GM12878 (cell line): Measurements from ENCODE around the gene NUB1. TPM values are rescaled to one million over a fixed set of nuclear protein-coding genes. Genes with fewer than 3 reads are reported as not detected.

ENCODE experiments used
- ATAC-seq: fragments of 200-7000 bp; cut with Tn5 transposase; 3 replicates; pipeline ENCODE4 v1.9.1; 2020; ENCODE audit warnings: mild to moderate bottlenecking, moderate library complexity
- BruUV-seq: library from RNA; stranded (reverse); fragments of 400-500 nt; replicated peaks from 2 replicates; lab custom pipeline; 2021; lab: Mats Ljungman, UMichigan
- CTCF ChIA-PET: fragments of 300-600 bp; sonication (Branson Sonifier 250); formaldehyde crosslinking; extraction: SDS; loops from one replicate; lab custom pipeline; 2021; ENCODE audit warnings: inconsistent platforms; lab: Yijun Ruan, JAX
- POLR2A ChIA-PET: fragments of 350-600 bp; formaldehyde crosslinking; extraction: SDS; loops from one replicate; lab custom pipeline; 2021; ENCODE audit warnings: inconsistent platforms; lab: Charles Lee
- RAD21 ChIA-PET: fragments of 300-600 bp; sonication (Branson Sonifier 250); formaldehyde crosslinking; loops from one replicate; lab custom pipeline; 2023; ENCODE audit warnings: antibody characterized with exemption; ENCODE audit not compliant: unreplicated experiment; lab: Charles Lee
- SMC1A ChIA-PET: fragments of 300-600 bp; sonication (Branson Sonifier 250); formaldehyde crosslinking; loops from one replicate; lab custom pipeline; 2023; ENCODE audit not compliant: unreplicated experiment, uncharacterized antibody; lab: Charles Lee
- DNase-seq: peaks from one replicate; pipeline ENCODE4 v3.0.0-alpha.2; 2011; ENCODE audit warnings: low read depth, low spot score
- FAIRE-seq: peaks from 3 replicates; lab custom pipeline; 2011; peaks lifted over from hg19 to GRCh38; lab: Jason Lieb, UNC
- H2AFZ ChIP-seq: 2 replicates; pipeline ENCODE4 v1.6.0; 2011; ENCODE audit warnings: low read depth, low read length, control low read depth; ENCODE audit not compliant: control insufficient read depth
- H3K27ac ChIP-seq: 2 replicates; pipeline ENCODE4 v1.5.1; 2011; ENCODE audit warnings: control low read depth; ENCODE audit not compliant: control insufficient read depth, insufficient read depth
- H3K27me3 ChIP-seq, 2 experiments: replicated peaks in 1 of 2; 2 replicates each; pipeline versions ENCODE4 v1.6.0 to v1.6.1; 2011; ENCODE audit warnings: low read length in 1 of 2; ENCODE audit not compliant: control insufficient read depth in 2 of 2, insufficient read depth in 2 of 2
- H3K36me3 ChIP-seq, 2 experiments: 2 replicates each; pipeline ENCODE4 v1.5.1; 2011; ENCODE audit warnings: low read length in 1 of 2; ENCODE audit not compliant: control insufficient read depth in 2 of 2, insufficient read depth in 2 of 2
- H3K4me1 ChIP-seq: 2 replicates; pipeline ENCODE4 v1.6.1; 2011; ENCODE audit warnings: mild to moderate bottlenecking, low read length, moderate library complexity, mixed read lengths; ENCODE audit not compliant: control insufficient read depth, insufficient read depth
- H3K4me2 ChIP-seq: 2 replicates; pipeline ENCODE4 v1.6.0; 2011; ENCODE audit warnings: control low read depth; ENCODE audit not compliant: control insufficient read depth, insufficient read depth
- H3K4me3 ChIP-seq: fragments of 200-600 bp; sonication (generic); 2 replicates; pipeline ENCODE4 v1.5.1; 2016
- H3K79me2 ChIP-seq: 2 replicates; pipeline ENCODE4 v1.6.0; 2011; ENCODE audit warnings: low read length; ENCODE audit not compliant: control insufficient read depth, insufficient read depth
- H3K9ac ChIP-seq: 2 replicates; pipeline ENCODE4 v1.8.0; 2011; ENCODE audit warnings: low read length, control low read depth, mixed read lengths; ENCODE audit not compliant: control insufficient read depth, insufficient read depth
- H3K9me3 ChIP-seq: replicated peaks from 3 replicates; pipeline ENCODE4 v1.5.1; 2011; ENCODE audit warnings: mild to moderate bottlenecking, low read length; ENCODE audit not compliant: control insufficient read depth, insufficient read depth
- H4K20me1 ChIP-seq: 2 replicates; pipeline ENCODE4 v1.6.0; 2011; ENCODE audit not compliant: control insufficient read depth, insufficient read depth
- ASH2L ChIP-seq: fragments of 300-600, 200-600 bp; sonication (generic); IDR thresholded peaks from 2 replicates; pipeline ENCODE4 v1.6.1; 2017; ENCODE audit warnings: low read depth, mild to moderate bottlenecking, borderline replicate concordance
- CHD2 ChIP-seq: IDR thresholded peaks from 2 replicates; pipeline ENCODE4 v1.6.1; 2011; ENCODE audit warnings: low read depth, low read length, improper control_type of control experiment, borderline replicate concordance
- DPF2 ChIP-seq: fragments of 450-650 bp; IDR thresholded peaks from 2 replicates; pipeline ENCODE4 v1.6.1; 2017; ENCODE audit warnings: mild to moderate bottlenecking
- E2F4 ChIP-seq: IDR thresholded peaks from 2 replicates; pipeline ENCODE4 v1.6.1; 2012; ENCODE audit warnings: low read depth, low read length, improper control_type of control experiment
- FOXK2 ChIP-seq: fragments of 450-650 bp; IDR thresholded peaks from 2 replicates; pipeline ENCODE4 v1.6.1; 2017; ENCODE audit warnings: mild to moderate bottlenecking, moderate library complexity
- IKZF1 ChIP-seq: fragments of 450-650 bp; conservative IDR thresholded peaks from 2 replicates; pipeline ENCODE4 v1.6.1; 2017; ENCODE audit warnings: antibody characterized with exemption, mild to moderate bottlenecking
- IRF5 ChIP-seq: fragments of 450-650 bp; IDR thresholded peaks from 2 replicates; pipeline ENCODE4 v1.6.1; 2017; ENCODE audit warnings: borderline replicate concordance
- JUNB ChIP-seq: IDR thresholded peaks from 2 replicates; pipeline ENCODE4 v1.6.1; 2016; ENCODE audit warnings: antibody characterized with exemption, mild to moderate bottlenecking
- KLF5 ChIP-seq: fragments of 450-650 bp; IDR thresholded peaks from 2 replicates; pipeline ENCODE4 v1.6.1; 2014; ENCODE audit warnings: mild to moderate bottlenecking; ENCODE audit not compliant: partially characterized antibody
- NBN ChIP-seq: fragments of 450-650 bp; IDR thresholded peaks from 2 replicates; pipeline ENCODE4 v1.6.1; 2016
- NR2F1 ChIP-seq: fragments of 450-650 bp; conservative IDR thresholded peaks from 2 replicates; pipeline ENCODE4 v1.6.1; 2017; ENCODE audit warnings: mild to moderate bottlenecking
- NRF1 ChIP-seq: conservative IDR thresholded peaks from 2 replicates; pipeline ENCODE4 v1.6.1; 2011; ENCODE audit warnings: mild to moderate bottlenecking, low read depth, low read length, improper control_type of control experiment
- POLR2A ChIP-seq: IDR thresholded peaks from 2 replicates; pipeline ENCODE4 v1.6.1; 2011; ENCODE audit warnings: low read depth, mild to moderate bottlenecking, low read length
- RELA ChIP-seq: fragments of 450-650 bp; IDR thresholded peaks from 2 replicates; pipeline ENCODE4 v1.8.0; 2014; ENCODE audit warnings: borderline replicate concordance; ENCODE audit not compliant: partially characterized antibody
- RUNX3 ChIP-seq: IDR thresholded peaks from 2 replicates; pipeline ENCODE4 v1.6.1; 2012; ENCODE audit warnings: low read length, inconsistent platforms
- TCF7 ChIP-seq: IDR thresholded peaks from 2 replicates; pipeline ENCODE4 v1.6.1; 2014; ENCODE audit warnings: antibody characterized with exemption, borderline replicate concordance
- WGBS: methylation state at CpG from one replicate; pipeline ENCODE4 v1.1.6; 2016; ENCODE audit warnings: low lambda C conversion rate; ENCODE audit not compliant: insufficient replicate concordance, insufficient coverage; ENCODE audit errors: missing lambda C conversion rate; 5-methylcytosine and 5-hydroxymethylcytosine counted together
- in situ Hi-C: fragments of 300-500 bp; cut with MboI; formaldehyde crosslinking; loops from 9 replicates; pipeline ENCODE4 v1.14.3; 2018; ENCODE audit warnings: mixed read lengths
- intact Hi-C: fragments of 100-400 bp; cut with micrococcal nuclease; formaldehyde crosslinking; loops from one replicate; pipeline ENCODE4 v1.14.2; 2022; ENCODE audit not compliant: unreplicated experiment
- polyA plus RNA-seq, 11 experiments: library from polyadenylated mRNA; depleted of rRNA in 4 of 11; unstranded in 6 of 11; stranded (reverse) in 5 of 11; fragments of >200 nt; fragmentation: Nextera tagmentation in 4 of 11; fragmentation: Illumina TruSeq in 1 of 11; extraction: Ambion mirVana in 4 of 11; extraction: Trizol in 1 of 11; gene quantifications; 1 replicate in 1 of 11; 2 replicates in 10 of 11; pipeline versions ENCODE4 v1.2.1 to v1.2.3, GENCODE V29; 2011 to 2016; ENCODE audit warnings: inconsistent platforms in 2 of 11, missing spikeins in 2 of 11, low read depth in 1 of 11
- total RNA-seq, 4 experiments: library from RNA; depleted of rRNA in 3 of 4; stranded (reverse); fragments of >200 nt in 3 of 4; fragmentation: Illumina TruSeq in 1 of 4; extraction: Trizol in 1 of 4; gene quantifications; 2 replicates each; pipeline versions ENCODE4 v1.2.1 to v1.2.3, GENCODE V29; 2013 to 2021

The NUB1 gene
- total and polyA plus RNA-seq, 10 of the 15 experiments (the other 5 are each of a cell fraction or from before 2014, with no cell fraction given): 24.1 to 102 (median 49.0) TPM

- no peak for ATAC-seq
- H3K27ac ChIP-seq: peak overlapping the region; percentile 5
- CTCF ChIA-PET: interaction anchor here (1.1 to 7.5 kb wide), 4 partner anchors 6 to 35 kb away, joined by 4 to 73 read pairs (median 36); no protein-coding TSS in a partner anchor
- DNase-seq: no peak
- TF ChIP-seq FOXK2 (no peak), NR2F1 (0 out of 2 replicates have a peak, but pooled peaks have one; percentile 13), RELA (no peak), TCF7 (no peak), DPF2 (no peak)
- TF ChIP-seq, all 136 proteins: peak for 1
- H2AFZ ChIP-seq: no peak overlapping the region
- intact Hi-C loops (no loop called here), in situ Hi-C loops (no loop called here)
- no peaks in the 10 kb centered on the region for H4K20me1 ChIP-seq
- FAIRE-seq: no peak
- H3K36me3 ChIP-seq: peaks cover 0 to 14% of the 10 kb centered on the region in 2 experiments; a peak in 2 of 4 replicates
- peak overlapping the region; percentile 15 for H3K4me2 ChIP-seq
- no peak overlapping the region for H3K4me3 ChIP-seq
- ChIA-PET POLR2A (no interaction called here), SMC1A (interaction anchor here (1.0 to 1.7 kb wide), 2 partner anchors 12 to 30 kb away, joined by 4 to 12 read pairs; no protein-coding TSS in a partner anchor), RAD21 (interaction anchor here (1.8 kb wide), 1 partner anchor 125 kb away, joined by 6 read pairs; no protein-coding TSS in a partner anchor)
- H3K9ac ChIP-seq: no peak overlapping the region; the same call in 1 of the 2 replicates
- H3K4me1 ChIP-seq: peaks cover 28% of the 10 kb centered on the region
- no peaks in the 10 kb centered on the region; the same call in 2 of the 3 replicates for H3K9me3 ChIP-seq
- WGBS: 98% methylated on average over 2 of the region's 2 CpGs
- TSS peak; percentile 9 for BruUV-seq
- peaks cover 37% of the 10 kb centered on the region for H3K79me2 ChIP-seq
- no peaks in the 10 kb centered on the region for H3K27me3 ChIP-seq
These were observed 4.2 kb downstream of the NUB1 start for GRCh38 chr7:151345576-151346469.

GRCh38 chr7:151346470-151346769 is 4.8 kb downstream of the NUB1 start:
- no TSS peak for BruUV-seq
- no peak overlapping the region for H3K9ac ChIP-seq
- ChIA-PET CTCF (interaction anchor here (1.1 kb wide), 1 partner anchor 31 kb away, joined by 4 read pairs; no protein-coding TSS in a partner anchor), SMC1A (no interaction called here), POLR2A (no interaction called here), RAD21 (no interaction called here)
- H2AFZ ChIP-seq: no peak overlapping the region
- peak overlapping the region; percentile 15 for H3K4me2 ChIP-seq
- FAIRE-seq: no peak
- no peaks in the 10 kb centered on the region for H3K27me3 ChIP-seq
- H3K27ac ChIP-seq: peak overlapping the region; percentile 5
- WGBS: 31% methylated on average over 2 of the region's 2 CpGs
- H3K9me3 ChIP-seq: no peaks in the 10 kb centered on the region; the same call in 2 of the 3 replicates
- ATAC-seq: no peak
- peaks cover 0 to 19% of the 10 kb centered on the region in 2 experiments; a peak in 3 of 4 replicates for H3K36me3 ChIP-seq
- peaks cover 37% of the 10 kb centered on the region for H3K79me2 ChIP-seq
- H4K20me1 ChIP-seq: no peaks in the 10 kb centered on the region
- in situ Hi-C loops: no loop called here
- no peak overlapping the region for H3K4me3 ChIP-seq
- intact Hi-C loops: no loop called here
- H3K4me1 ChIP-seq: peaks cover 29% of the 10 kb centered on the region
- no peak for DNase-seq
- TF ChIP-seq RUNX3: peak; percentile 43; the same call in 1 of the 2 replicates
- no peak for TF ChIP-seq CHD2
- TF ChIP-seq ASH2L: no peak
- TF ChIP-seq JUNB: peak; percentile 25; the same call in 1 of the 2 replicates
- no peak for TF ChIP-seq KLF5
- TF ChIP-seq NRF1: no peak
- no peak for TF ChIP-seq NBN
- no peak for TF ChIP-seq POLR2A
- TF ChIP-seq E2F4: no peak
- 0 out of 2 replicates have a peak, but pooled peaks have one; percentile 14 for TF ChIP-seq IKZF1
- no peak for TF ChIP-seq IRF5
